ENCODE measurements around the gene MYRF.

MYRF gene

GRCh38 chr11:61751384-61751783 lies 1.1 kb upstream of the MYRF start:
- no peak for DNase-seq
- in situ Hi-C loops (cut with HindIII; ENCODE audit: low pct_ligation_motif_present, low pct_unique_long_range_greater_than_20kb, low sequenced_read_pairs) = no loop called here

- no peak for DNase-seq
- in situ Hi-C loops (cut with HindIII; ENCODE audit: low pct_ligation_motif_present, low pct_unique_long_range_greater_than_20kb, low sequenced_read_pairs) = no loop called here
These were observed 587 bp downstream of the MYRF start for GRCh38 chr11:61752925-61753521.

DNA sequence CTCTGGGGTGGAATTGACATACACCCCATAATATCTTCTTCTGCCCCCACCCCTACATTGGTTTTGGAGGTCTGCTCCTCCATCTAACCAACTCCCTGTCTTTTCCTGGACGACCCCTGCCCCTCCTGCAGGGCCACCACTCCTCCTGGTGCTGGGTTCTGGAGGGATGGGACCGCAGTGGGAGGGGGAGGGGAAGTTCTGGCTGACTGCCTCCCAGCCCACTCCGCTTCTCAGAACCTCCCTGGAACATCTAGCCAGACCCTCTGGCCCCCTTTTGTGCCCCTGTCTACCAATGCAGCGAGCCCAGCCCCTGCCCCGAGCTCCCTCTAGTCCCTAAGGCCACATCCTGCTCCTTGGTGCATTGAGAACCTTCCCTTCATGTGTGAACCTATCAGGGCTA lies 1.2 kb downstream of the MYRF start:
- in situ Hi-C loops (cut with HindIII; ENCODE audit: low pct_ligation_motif_present, low pct_unique_long_range_greater_than_20kb, low sequenced_read_pairs) = no loop called here
- DNase-seq = no peak

DNA sequence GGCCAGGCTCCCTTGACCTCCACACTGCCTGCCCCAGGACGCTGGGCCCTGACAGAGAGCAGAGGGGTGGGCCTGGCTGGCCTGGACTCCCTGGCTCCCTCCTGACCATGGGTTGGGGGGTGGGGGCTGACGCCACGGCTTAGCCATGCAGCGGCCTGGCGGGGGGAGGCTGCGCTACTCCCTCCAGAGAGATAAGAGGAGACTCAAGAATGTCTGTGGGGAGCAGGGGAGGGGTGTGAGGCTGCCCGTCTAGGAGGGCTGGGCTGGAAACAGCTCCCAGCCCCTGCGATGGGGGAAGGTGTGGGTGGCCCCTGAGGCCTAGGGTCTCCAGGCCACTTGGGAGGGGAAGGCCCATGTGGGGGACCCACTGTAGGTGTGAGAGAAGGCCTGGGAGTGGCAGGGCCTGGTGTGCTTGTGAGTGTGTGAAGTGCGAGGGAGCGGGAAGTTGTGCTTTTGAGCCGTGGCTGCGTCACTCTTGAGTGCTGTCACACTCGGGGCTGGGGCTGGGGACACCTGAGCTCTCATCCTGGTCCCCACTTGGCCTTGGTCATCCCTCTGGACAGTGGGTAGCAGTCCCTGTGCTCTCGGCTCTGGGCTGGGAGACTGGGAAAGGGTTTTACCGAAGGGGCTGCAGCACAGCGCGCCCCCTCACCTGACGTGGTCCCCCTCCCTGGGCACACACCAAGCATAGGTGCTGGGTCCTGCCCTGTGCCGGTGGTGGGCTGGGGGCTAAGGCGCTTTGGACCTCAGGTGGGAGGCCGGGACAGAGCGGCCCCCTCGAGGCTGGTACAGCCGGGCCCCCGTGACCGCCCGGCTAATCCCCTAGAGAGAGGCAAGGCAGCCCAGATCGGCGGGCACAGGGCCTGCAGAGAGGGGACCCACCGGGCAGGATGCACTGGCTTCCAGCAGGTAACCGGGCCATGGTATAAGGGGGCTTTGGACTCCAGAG lies 2.4 kb downstream of the MYRF start:
- in situ Hi-C loops (cut with HindIII; ENCODE audit: low pct_ligation_motif_present, low pct_unique_long_range_greater_than_20kb, low sequenced_read_pairs) = no loop called here

GRCh38 chr11:61756147-61756451 lies 3.7 kb downstream of the MYRF start:
- in situ Hi-C loops (cut with HindIII; ENCODE audit: low pct_ligation_motif_present, low pct_unique_long_range_greater_than_20kb, low sequenced_read_pairs) = no loop called here
- DNase-seq = no peak

More for the DNA sequence above, 2.4 kb downstream of the MYRF start:
- no peak for DNase-seq

- peak; percentile 82 for DNase-seq
- in situ Hi-C loops (cut with HindIII; ENCODE audit: low pct_ligation_motif_present, low pct_unique_long_range_greater_than_20kb, low sequenced_read_pairs) = no loop called here
These were observed 4.2 kb downstream of the MYRF start for GRCh38 chr11:61756452-61757212.

DNA sequence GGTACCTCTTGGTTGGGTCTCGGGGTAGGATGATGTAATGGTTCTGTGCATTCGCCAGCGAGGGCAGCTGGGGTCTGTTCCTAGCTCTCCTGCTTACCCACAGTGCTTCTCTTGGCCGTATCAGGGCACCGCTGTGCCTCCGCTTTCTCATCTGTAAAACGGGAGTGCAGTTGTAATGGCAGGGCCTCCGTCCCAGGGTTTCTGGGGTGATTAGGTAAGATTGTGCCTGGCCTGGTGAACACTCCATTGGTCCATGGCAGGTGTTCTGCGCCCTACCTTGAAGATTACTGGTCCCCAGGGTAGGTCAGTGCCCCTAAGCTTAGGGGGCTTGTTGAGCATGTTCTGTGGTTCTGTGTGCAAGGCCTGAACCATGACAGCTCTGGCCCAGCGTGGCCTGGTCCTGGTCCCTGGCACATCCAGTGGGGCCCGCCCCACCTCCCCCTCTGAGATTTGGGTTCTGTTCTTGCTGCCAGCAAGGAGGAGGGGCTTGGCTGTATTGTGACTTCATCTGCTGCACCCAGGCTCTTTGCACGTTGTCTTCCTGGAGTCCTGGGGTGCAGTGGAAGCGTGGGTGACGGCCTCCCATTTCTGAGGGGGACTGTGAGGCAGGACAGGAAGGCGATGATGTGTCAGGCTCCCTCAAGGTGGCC lies 4.9 kb downstream of the MYRF start:
- in situ Hi-C loops (cut with HindIII; ENCODE audit: low pct_ligation_motif_present, low pct_unique_long_range_greater_than_20kb, low sequenced_read_pairs) = no loop called here
- DNase-seq = no peak

- no peak for DNase-seq
- in situ Hi-C loops (cut with HindIII; ENCODE audit: low pct_ligation_motif_present, low pct_unique_long_range_greater_than_20kb, low sequenced_read_pairs) = no loop called here
These were observed 8.5 kb downstream of the MYRF start for GRCh38 chr11:61760946-61761345.

DNA sequence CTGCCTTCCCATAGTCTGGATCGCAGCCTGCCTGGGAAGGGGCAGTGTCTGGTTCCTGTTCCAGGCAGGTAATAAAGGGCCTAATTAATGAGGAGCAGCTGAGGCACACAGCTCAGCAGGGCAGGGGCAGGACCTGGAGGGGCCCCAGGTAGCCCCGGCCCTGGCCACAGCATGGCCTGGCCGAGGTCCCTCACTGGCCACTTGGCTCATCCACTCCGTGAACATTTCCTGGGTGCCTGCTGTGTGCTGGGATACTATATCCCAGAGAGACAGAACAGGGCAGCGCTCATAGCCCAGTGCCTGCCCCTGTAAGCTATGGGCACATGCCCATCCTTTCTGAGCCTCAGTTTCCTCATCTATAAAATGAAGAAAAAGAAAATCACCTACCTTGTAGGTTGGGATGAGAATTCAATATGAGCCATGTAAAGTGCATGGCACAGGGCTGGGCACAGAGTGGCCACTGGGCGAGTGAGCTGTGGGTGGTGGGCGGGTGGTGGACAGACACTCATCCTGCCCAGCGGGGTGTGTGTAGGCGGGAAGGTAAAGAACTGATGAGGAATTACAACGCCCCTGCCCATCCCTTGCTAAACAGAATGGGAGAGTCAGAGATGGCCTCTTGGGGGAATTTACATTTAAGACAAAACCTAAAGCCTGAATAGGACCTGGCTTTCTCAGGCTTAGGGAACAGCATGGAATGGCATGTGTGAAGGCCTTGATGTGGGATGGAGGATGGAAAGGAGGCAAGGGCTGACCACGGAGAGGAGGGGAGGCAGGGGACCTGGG lies 9.2 kb downstream of the MYRF start:
- no peak for DNase-seq
- in situ Hi-C loops (cut with HindIII; ENCODE audit: low pct_ligation_motif_present, low pct_unique_long_range_greater_than_20kb, low sequenced_read_pairs) = no loop called here

DNA sequence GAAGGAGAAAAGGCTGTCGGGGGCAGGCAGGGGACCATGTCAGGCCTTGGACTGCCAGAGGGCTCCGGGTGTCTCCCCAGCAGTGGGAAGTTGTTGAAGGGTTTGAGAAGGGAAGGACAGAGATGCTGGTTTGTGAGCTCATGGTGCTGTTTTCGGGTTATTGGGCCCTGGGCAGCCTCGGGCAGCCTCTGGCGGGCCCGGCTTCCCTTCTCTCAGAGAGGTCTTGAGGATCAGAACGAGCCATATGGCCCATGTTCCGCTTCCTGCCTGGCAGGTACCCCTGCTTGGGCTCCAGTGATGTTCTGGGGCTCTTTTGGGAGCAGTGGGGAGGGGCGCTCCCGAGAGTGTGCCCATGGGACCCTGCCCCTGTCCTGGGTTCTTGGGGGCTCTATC lies 9.8 kb downstream of the MYRF start:
- in situ Hi-C loops (cut with HindIII; ENCODE audit: low pct_ligation_motif_present, low pct_unique_long_range_greater_than_20kb, low sequenced_read_pairs) = no loop called here
- DNase-seq = no peak

DNA sequence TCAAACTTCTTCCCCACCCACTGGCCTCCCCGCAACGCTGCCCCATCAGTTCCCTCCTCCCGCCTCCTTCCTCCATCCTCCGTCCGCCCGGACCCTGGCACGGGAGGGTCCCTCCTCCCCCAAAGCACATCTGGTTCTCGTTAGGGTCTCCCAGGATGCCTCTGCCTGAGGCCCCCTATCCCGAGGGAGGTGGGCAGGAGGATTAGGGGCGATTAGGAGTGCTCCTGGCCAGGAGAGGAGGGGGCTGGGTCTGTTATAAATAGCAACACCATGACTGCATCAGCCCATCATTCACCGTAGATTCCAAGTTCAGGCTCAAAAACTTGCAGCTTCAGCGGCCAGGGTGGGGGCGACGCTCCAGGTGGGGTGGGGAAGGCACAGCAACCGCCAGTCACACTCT lies 10.4 kb downstream of the MYRF start:
- DNase-seq = no peak
- in situ Hi-C loops (cut with HindIII; ENCODE audit: low pct_ligation_motif_present, low pct_unique_long_range_greater_than_20kb, low sequenced_read_pairs) = no loop called here

DNA sequence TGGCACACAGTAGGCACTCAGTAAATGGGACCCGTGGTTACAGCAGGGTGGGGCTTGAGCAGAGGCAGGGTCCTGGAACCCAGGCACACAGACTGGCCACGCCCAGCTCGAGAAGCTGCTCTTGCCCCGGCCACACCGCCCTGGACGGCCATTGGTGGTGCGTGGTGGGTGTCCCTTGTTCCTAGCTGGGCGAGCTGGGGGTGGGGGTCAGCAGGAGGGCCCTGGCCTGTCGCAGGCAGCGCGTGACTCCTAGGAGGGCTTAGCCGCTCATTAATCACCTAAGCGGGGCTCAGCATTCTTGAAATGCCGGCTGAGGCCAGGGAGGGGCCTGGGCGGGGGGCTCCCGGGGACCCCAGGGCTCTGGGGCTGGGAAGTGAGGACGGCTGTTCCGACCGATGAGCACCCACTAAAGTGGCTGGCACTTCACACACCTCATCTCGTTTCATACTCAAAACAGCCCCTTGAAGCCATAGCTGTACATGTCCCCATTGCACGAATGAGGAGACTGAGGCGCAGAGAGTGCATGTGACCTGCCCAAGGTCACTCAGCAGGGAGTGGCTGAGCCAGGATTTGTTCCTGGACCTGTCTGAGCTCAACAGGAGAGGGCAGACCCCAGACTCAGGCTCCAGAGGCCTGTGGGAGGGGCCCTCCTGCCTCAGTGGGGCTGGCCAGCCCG lies 11.6 kb downstream of the MYRF start:
- DNase-seq = no peak

DNA sequence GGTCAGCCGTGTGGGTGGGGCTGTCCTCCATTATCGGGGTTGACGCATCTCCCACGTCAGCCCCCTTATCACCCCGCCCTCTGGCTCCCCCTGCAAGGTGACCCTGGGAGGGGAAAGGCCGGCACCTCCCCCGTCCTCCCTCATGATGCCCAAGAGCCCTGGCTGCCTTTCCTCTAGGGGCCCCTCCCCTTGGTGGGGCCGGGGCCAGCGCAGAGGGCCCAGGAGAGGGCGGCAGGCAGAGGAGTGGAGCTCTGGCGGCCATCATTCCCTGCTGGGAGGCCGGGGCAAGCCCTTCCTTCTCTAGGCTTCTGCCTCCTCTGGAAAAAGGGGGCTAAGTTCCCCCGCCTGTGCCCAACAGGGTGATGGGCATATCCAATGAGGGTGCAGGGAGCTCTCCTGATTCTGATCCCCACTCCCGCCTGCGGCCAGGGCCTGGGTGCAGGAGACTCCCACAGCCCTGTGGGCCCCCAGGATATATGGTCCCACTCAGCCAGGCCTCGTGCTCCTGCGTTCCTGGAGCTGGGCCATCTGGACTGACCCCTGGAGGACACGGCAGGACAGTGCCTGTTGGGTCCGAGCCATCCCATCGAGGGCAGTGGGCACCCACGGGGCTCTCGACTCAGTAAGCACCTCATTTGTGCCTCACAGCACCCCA lies 12.3 kb downstream of the MYRF start:
- in situ Hi-C loops (cut with HindIII; ENCODE audit: low pct_ligation_motif_present, low pct_unique_long_range_greater_than_20kb, low sequenced_read_pairs) = no loop called here
- DNase-seq = no peak

More for the DNA sequence above, 11.6 kb downstream of the MYRF start:
- in situ Hi-C loops (cut with HindIII; ENCODE audit: low pct_ligation_motif_present, low pct_unique_long_range_greater_than_20kb, low sequenced_read_pairs) = no loop called here

DNA sequence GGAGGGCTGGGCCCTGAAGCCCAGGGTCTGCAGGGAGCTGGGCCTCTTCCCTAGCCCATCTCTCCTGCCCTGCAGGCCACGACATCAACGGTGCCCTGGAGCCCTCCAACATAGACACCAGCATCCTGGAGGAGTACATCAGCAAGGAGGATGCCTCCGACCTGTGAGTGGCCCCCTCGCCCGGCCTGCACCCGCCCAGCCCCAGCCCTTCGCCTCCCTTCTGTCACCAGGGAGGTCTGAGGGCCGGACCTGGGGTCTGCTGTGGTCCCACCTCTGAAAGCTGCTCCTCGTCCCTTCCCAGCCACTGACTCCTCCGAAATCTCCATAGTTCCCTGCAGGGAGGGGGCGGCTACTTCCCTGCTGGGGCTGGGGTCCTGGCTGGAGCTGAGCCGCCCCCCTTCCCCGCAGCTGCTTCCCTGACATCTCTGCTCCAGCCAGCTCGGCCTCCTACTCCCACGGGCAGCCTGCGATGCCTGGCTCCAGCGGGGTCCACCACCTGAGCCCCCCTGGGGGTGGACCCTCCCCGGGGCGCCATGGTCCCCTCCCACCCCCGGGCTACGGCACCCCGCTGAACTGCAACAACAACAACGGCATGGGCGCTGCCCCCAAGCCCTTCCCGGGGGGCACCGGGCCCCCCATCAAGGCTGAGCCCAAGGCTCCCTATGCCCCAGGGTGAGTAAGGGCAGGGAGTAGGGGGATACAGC lies 13.3 kb downstream of the MYRF start:
- no peak for DNase-seq
- in situ Hi-C loops (cut with HindIII; ENCODE audit: low pct_ligation_motif_present, low pct_unique_long_range_greater_than_20kb, low sequenced_read_pairs) = no loop called here

- no peak for DNase-seq
These were observed 14.0 kb downstream of the MYRF start for GRCh38 chr11:61766353-61766841.

DNA sequence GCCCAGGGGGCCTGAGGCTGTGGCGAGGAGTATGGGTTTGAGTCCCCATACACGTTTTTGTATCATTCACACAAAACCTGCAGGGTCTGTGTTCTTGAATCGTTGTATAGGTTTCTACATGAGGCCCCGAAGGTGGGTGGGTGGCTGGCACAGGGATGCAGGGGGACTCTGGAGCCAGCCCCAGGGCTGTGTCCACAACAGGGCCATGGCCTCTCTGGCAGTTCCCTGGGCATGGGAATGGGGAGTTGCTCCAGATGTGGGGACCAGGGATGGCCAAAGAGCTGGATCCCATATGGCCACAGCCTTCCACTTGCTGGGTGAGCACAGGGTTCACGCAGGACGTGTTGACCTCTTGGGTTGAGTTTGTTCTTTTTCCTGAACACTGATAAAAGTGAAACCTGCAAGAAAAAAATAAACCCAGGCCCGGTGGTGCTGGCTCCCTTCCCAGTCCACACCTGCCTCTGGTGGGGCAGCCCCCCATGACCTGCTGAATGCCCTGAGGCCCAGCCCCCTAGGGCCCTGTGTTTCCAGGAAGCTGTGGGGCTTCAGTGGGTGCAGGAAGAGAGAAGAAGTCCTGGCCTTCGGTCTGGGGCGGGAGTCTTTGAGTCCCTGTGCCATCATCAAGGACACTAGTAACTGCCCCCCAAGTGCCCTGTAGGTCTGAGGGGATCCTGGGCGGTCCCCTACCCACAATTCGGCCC lies 16.1 kb downstream of the MYRF start:
- in situ Hi-C loops (cut with HindIII; ENCODE audit: low pct_ligation_motif_present, low pct_unique_long_range_greater_than_20kb, low sequenced_read_pairs) = no loop called here
- DNase-seq = no peak

More at GRCh38 chr11:61766353-61766841, 14.0 kb downstream of the MYRF start:
- in situ Hi-C loops (cut with HindIII; ENCODE audit: low pct_ligation_motif_present, low pct_unique_long_range_greater_than_20kb, low sequenced_read_pairs) = no loop called here
